OCI-LY3 (cell line): ENCODE data around the gene PLA2G15.
A peak's percentile ranks its signal among the peaks of the same experiment; 100 is the strongest.

Experiments used
- H2AFZ ChIP-seq: fragments of 200-600, 300-600 bp; shearing (Covaris generic); 2 replicates; pipeline ENCODE4 v1.6.0; 2014; ENCODE audit warnings: antibody characterized with exemption, low read depth, low read length
- H3K27ac ChIP-seq: fragments of 200-600, 300-600 bp; sonication (generic); 2 replicates; pipeline ENCODE4 v1.5.1; 2014; ENCODE audit warnings: mild to moderate bottlenecking, low read length, moderate library complexity, mixed read lengths
- H3K27me3 ChIP-seq: fragments of 200-600, 300-600 bp; sonication (generic); 2 replicates; pipeline ENCODE4 v1.6.1; 2014; ENCODE audit warnings: low read depth, low read length, mixed read lengths
- H3K36me3 ChIP-seq: fragments of 200-600, 300-600 bp; sonication (generic); replicated peaks from 2 replicates; pipeline ENCODE3; 2014; ENCODE audit warnings: low read depth, low read length, mixed read lengths
- H3K4me1 ChIP-seq: fragments of 300-600, 200-600 bp; sonication (generic); 2 replicates; pipeline ENCODE4 v1.6.1; 2014; ENCODE audit warnings: low read length, mixed read lengths
- H3K4me2 ChIP-seq: fragments of 200-600, 300-600 bp; sonication (generic); 2 replicates; pipeline ENCODE4 v1.6.1; 2014; ENCODE audit warnings: low read length, mixed read lengths
- H3K4me3 ChIP-seq: fragments of 300-600, 200-600 bp; sonication (generic); 2 replicates; pipeline ENCODE4 v1.5.1; 2014; ENCODE audit warnings: antibody characterized with exemption, mild to moderate bottlenecking, low read length, moderate library complexity
- H3K79me2 ChIP-seq: fragments of 300-600, 200-600 bp; shearing (Covaris generic); 2 replicates; pipeline ENCODE4 v1.6.1; 2014; ENCODE audit warnings: mild to moderate bottlenecking, low read length, mixed read lengths
- H3K9ac ChIP-seq: fragments of 300-600, 200-600 bp; shearing (Covaris generic); 2 replicates; pipeline ENCODE4 v1.6.0; 2014; ENCODE audit warnings: mild to moderate bottlenecking, low read length, moderate library complexity
- H3K9me3 ChIP-seq: fragments of 200-600, 300-600 bp; shearing (Covaris generic); 2 replicates; pipeline ENCODE4 v1.6.1; 2014; ENCODE audit warnings: low read length, mixed read lengths; ENCODE audit not compliant: insufficient read depth
- H4K20me1 ChIP-seq: fragments of 200-600, 300-600 bp; sonication (generic); 2 replicates; pipeline ENCODE4 v1.6.1; 2016; ENCODE audit warnings: low read length, mixed read lengths; ENCODE audit not compliant: insufficient read depth
- EZH2phosphoT487 ChIP-seq: fragments of 200-600 bp; shearing (Covaris generic); IDR thresholded peaks from 2 replicates; pipeline ENCODE4 v1.6.1; 2018; ENCODE audit warnings: antibody characterized with exemption, mixed run types, low read depth
- TF ChIP-seq, protein P1 (sequence below): fragments of 200-600, 300-600 bp; sonication (generic); IDR thresholded peaks from 2 replicates; pipeline ENCODE4 v1.5.1; 2014; ENCODE audit warnings: antibody characterized with exemption, low read length, low read depth

Gene PLA2G15

DNA sequence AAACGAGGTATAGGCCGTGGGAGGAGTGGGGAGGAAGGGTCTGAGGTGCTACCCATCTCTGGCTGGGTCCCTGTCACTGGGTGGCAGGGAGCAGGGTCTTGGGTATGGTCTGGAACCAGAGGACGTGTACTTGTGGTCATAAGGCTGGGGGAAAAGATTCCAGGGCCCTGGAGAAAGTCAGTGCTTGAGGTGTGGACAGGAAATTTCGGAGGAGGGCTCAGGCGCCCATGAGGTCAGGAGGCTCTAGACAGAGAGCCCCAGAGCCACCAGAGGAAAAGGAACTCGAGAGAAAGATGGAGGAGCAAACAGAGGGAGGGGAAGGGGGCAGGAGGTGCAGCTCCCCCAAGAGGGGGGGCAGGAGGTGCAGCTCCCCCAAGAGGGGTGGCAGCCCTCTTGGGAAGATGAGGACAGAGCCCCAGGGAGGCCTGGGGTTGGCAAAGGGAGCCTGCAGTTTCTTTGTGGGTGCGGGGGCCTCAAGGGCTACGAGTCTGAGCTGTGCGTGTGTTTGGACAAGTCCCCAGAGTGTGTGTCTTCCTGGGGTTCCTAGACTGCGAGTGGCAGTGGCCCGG lies 18.5 kb downstream of the PLA2G15 start:
- Histone ChIP-seq H3K4me3 (peak overlapping the region; percentile 91), H3K36me3 (no peaks in the 10 kb centered on the region), H3K4me2 (peak overlapping the region; percentile 87), H3K27ac (peak overlapping the region; percentile 59), H3K4me1 (peaks cover 10% of the 10 kb centered on the region; the same call in 1 of the 2 replicates), H2AFZ (peak overlapping the region; percentile 88), H4K20me1 (no peaks in the 10 kb centered on the region), H3K27me3 (no peaks in the 10 kb centered on the region), H3K79me2 (peaks cover 46% of the 10 kb centered on the region), H3K9ac (peak overlapping the region; percentile 84), H3K9me3 (no peaks in the 10 kb centered on the region)
- no peak for TF ChIP-seq EZH2phosphoT487
- TF ChIP-seq, protein P1, sequence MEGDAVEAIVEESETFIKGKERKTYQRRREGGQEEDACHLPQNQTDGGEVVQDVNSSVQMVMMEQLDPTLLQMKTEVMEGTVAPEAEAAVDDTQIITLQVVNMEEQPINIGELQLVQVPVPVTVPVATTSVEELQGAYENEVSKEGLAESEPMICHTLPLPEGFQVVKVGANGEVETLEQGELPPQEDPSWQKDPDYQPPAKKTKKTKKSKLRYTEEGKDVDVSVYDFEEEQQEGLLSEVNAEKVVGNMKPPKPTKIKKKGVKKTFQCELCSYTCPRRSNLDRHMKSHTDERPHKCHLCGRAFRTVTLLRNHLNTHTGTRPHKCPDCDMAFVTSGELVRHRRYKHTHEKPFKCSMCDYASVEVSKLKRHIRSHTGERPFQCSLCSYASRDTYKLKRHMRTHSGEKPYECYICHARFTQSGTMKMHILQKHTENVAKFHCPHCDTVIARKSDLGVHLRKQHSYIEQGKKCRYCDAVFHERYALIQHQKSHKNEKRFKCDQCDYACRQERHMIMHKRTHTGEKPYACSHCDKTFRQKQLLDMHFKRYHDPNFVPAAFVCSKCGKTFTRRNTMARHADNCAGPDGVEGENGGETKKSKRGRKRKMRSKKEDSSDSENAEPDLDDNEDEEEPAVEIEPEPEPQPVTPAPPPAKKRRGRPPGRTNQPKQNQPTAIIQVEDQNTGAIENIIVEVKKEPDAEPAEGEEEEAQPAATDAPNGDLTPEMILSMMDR = no peak

DNA sequence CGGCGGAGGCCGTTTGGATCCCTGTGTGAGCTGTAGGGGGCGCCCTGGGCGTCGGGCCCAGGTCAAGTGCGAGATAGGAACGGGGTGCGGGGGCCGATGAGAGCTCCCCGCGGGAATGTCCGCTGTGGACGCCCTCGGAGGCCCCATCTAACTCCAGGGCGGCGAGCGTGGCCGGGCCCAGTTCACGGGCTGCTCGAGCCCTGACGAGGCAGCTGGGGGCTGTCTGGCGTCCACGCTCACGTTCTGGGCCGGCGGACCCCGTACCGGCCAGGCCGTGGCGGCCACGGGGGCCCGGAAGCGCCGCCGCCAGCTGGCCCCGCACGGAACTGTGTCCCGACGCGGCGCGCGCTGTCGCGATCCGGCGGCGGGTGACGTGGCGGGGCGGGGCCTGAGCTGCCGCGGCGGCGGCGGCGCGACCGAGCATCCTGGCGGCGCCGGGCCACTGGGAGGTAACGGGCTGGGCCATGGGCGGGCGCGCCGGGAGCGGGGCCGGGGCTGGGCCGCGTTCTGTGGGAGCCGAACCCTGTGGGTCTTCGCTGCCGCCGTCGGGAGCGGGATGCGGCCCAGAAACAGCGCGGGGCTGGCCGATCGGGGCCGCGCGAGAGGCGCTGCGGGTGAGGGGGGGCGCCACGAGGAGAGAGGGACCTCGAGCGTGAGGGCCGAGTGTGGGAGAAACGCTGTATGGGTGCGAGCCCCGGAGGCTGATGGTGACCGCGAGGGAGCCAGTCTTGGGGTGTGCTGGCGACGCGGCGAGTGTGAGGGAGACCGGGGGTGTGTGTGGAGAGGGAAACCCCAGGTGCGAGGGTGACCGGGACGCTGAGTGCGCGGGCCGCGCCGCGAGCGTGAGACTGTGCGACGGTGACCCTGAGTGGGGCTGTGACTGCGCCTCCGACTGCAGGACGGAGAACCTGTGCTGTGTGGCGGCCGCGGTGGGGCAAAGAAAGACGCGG lies 19.2 kb downstream of the PLA2G15 start, which contains the start of gene SLC7A6:
Gene SLC7A6 (plus strand): TSS at position 399 of the 950 bp plus-strand sequence. CDS start 10,201 bp downstream, outside the sequence.
- Histone ChIP-seq H3K4me1 (peaks cover 10% of the 10 kb centered on the region; the same call in 1 of the 2 replicates), H2AFZ (peak within 1 kb of the TSS; percentile 88), H3K36me3 (peaks cover 4% of the 10 kb centered on the region), H3K4me3 (peak within 1 kb of the TSS; percentile 91), H3K9ac (peak within 1 kb of the TSS; percentile 84), H3K79me2 (peaks cover 54% of the 10 kb centered on the region), H3K9me3 (no peaks in the 10 kb centered on the region), H3K4me2 (peak within 1 kb of the TSS; percentile 87), H4K20me1 (peaks cover 4% of the 10 kb centered on the region), H3K27me3 (no peaks in the 10 kb centered on the region), H3K27ac (peak within 1 kb of the TSS; percentile 59)
- TF ChIP-seq EZH2phosphoT487 = no peak
- TF ChIP-seq, protein P1 = peak; percentile 74

DNA sequence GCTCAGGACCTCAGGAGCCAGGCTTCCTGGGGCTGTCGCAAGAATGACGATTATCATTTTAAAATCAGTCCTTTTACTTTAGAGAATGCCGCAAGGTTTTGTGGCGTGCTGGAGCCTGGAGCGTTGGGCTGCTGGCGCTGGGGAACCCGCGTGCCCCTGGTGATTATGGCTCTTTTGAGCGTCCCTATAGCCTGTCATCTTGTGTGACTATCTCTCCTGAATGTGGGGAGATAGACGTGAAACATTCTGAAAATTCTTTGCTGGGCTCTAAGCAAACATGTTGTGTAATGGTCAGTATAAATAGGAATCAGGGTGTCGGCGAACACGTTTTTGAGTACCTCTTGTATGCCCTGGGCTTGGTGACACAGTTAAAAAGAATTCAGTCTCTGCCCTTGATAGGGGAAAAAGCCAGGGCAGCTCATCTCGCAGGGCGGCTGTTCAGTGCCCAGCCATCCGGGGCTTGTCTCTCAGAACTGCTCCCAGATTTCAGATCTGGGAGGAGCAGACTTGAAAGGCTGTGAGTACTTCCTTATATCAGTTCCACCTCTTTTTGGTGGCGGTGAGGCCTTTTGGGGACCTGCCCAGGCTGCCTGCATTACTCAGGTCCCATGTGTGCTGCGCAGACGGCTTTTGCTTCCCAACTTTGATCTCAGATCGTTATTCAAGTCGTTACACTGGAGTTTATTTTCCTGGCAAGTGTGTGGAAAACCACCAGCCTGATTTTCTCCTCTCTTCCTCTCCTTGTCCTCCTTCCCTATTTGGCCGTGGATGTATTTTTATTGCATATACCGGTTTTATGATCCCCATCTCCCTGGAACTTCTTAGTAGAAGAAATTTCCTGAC lies 20.1 kb downstream of the PLA2G15 start:
- peaks cover 11% of the 10 kb centered on the region for H4K20me1 ChIP-seq
- H3K27me3 ChIP-seq = no peaks in the 10 kb centered on the region
- peaks cover 4% of the 10 kb centered on the region for H3K36me3 ChIP-seq
- H3K79me2 ChIP-seq = peaks cover 63% of the 10 kb centered on the region
- H3K4me3 ChIP-seq = peak overlapping the region; percentile 91
- H3K9ac ChIP-seq = peak overlapping the region; percentile 84
- H3K4me2 ChIP-seq = peak overlapping the region; percentile 87
- H3K27ac ChIP-seq = peak overlapping the region; percentile 52
- H2AFZ ChIP-seq = peak overlapping the region; percentile 83; the same call in 1 of the 2 replicates
- TF ChIP-seq, protein P1 = no peak
- TF ChIP-seq EZH2phosphoT487 = no peak
- H3K9me3 ChIP-seq = no peaks in the 10 kb centered on the region
- H3K4me1 ChIP-seq = peaks cover 10% of the 10 kb centered on the region; the same call in 1 of the 2 replicates
